ENCODE measurements around the gene P4HB.

P4HB gene

DNA sequence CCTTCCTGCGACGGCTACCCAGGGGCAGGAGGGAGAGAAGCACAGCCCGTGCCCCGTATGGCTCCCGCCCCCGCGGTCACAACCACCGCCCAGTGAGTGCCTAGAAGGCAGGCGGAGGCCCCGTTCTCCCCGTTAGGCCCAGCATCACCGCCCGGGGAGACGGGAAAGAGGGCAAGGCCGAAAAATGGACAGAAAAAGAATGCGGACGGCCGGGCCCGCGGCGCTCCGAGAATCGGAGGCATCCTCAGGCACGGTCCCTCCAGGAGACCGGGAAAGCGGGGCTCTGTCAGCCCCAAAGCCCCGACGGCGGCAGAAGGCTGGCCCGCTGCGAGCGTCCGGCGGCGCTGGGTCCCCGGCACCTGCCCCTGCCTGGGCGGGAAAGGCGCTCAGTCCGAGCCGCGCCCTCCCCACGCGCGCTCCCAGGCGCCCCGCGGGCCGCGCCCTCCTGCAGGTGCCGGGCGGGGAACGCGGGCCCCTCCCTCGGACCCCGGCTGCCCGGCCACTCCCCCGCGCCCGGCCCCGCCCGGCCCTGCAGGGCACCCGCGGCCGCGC is 27.7 kb downstream of the P4HB start:
- DNase-seq (ENCODE audit: low read depth in 2 of 2) = peak; percentile 29 to 37

DNA sequence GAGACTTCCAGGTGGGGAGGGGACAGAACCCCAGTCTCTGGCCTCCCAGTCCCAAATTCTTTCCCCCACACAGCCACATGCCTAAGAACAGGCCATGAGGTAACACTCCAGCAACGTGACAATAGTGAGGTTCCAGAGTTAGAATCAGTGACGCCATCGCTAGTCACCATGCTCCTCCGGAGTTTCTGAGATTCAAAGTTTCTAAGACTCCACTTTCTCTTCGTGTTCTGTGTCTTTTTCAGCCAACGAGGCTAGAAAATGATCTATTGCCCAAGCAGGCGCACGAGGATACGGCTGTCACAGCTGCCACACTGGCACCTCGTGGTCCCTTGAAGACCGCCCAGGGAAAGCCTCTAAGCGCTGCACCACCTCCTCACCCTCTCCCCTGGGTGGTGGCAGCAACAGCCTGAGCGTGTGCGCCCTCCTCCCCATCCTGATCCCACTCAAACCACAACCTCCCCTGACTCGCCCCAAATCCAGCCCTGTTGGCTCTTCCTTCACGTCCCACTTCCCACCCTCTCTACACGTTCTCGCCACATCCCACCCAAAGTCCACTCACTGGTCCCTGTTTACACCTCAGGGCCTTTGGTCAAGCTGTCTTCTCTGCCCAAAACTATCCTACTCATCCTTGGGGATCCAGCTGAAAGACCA is 28.3 kb downstream of the P4HB start:
- DNase-seq (ENCODE audit: low read depth in 2 of 2) = peak; percentile 20 to 26

DNA sequence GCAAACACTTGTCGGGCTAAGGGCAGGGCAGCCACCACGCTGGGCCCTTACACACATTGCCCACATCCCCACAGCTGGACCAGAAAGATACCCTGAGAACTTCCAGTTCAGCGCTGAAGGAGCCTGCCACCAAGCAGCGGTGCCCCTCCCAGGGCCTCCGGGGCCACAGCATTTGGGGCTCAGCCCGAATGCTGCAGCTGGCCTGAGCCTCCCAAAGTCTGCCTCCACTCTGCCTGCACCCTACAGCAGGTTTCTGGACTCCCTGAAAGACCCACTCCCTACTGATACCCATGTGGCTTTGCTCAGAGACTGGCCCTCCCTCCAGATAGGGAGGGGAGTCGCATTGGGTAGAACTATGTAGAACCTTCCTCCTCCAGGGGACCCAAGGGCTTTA is 28.8 kb downstream of the P4HB start:
- DNase-seq (ENCODE audit: low read depth in 2 of 2) = no peak

DNA sequence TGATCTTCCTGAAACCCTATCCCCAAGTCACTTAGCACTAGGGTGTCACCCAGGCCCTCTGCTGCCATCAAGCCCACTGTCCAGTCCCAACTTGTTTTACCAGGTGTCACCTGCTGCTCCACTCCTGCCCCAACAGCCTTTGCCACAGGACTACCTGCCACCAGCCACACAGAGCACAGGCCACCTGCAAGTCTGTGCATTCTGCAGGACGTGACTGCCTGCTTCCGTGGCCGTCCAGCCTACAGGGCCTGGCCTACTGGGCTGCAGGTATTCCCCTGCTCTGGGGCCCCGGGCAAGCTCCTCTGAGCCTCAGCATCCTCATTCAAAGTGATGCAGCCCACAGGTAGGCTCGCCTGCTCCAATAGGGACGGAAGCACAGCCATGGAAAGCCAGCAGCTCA is 30.5 kb downstream of the P4HB start:
- no peak for DNase-seq (ENCODE audit: low read depth in 2 of 2)

DNA sequence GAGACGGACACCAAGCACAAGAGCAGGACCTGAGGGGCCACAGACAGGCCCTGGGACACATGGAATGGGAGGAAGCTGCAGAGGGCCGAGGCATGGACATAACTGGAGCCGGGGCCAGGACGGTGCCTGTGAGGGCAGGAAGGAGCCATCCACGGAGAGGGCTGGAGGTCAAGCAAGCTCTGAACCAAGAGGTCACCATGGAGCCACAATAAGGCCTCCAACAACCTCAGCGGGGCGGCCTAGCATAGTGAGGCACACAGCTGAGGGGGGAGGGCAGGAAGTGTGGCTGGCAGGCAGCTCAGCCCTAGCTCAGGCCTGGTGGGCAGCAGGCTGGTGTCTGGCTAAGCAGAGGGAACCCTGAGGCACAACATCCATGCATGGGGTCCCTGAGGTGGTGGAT is 31.7 kb downstream of the P4HB start:
- no peak for DNase-seq (ENCODE audit: low read depth in 2 of 2)

DNA sequence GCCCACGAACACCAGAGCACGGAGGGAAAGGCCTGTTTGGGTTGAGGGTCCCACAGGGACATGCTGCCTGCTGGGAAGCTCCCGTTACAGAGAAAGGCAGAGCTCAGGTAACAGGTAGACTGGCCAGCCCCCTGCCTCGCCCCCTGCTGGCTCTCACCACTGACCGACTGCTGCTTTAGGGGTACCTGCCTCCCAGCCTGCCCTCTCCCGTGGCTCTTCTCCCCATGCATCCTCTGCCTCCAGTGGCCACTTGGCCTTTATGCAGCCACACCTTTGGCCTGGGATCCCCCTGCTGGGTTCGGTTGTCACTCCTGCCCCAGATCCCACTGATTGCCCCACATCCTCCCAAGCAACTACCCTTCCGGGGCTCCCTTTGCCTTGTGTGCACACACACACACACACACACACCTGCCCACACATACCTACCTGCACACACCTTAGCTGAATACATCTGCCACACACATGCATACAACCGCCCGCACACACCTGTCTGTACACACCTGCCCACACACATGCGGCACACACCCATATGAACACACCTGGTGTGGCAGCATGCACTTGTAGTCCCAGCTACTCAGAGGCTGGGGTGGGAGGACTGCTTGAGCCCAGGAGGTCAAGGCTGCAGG is 34.4 kb downstream of the P4HB start:
- no peak for DNase-seq (ENCODE audit: low read depth in 2 of 2)

DNA sequence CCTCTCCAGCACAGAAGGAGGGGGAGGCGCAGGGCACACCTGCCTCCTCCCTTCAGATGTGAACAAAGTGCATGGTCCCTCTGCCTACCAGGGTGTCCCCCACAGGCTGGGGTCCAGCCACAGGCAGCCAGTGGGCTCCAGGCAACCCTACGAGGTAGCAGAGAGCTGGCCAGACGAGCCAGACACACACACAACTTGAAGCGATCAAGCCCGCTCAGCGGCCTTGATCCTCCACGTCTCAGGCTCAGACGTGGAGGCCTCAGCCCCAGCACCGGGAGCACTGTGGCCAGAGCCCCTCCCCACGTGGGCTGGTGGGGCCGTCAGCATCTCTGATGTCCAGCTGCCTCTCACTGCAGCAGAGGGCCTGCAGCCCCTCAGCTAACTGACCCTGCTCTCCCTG is 35.7 kb downstream of the P4HB start:
- DNase-seq (ENCODE audit: low read depth in 2 of 2) = no peak

DNA sequence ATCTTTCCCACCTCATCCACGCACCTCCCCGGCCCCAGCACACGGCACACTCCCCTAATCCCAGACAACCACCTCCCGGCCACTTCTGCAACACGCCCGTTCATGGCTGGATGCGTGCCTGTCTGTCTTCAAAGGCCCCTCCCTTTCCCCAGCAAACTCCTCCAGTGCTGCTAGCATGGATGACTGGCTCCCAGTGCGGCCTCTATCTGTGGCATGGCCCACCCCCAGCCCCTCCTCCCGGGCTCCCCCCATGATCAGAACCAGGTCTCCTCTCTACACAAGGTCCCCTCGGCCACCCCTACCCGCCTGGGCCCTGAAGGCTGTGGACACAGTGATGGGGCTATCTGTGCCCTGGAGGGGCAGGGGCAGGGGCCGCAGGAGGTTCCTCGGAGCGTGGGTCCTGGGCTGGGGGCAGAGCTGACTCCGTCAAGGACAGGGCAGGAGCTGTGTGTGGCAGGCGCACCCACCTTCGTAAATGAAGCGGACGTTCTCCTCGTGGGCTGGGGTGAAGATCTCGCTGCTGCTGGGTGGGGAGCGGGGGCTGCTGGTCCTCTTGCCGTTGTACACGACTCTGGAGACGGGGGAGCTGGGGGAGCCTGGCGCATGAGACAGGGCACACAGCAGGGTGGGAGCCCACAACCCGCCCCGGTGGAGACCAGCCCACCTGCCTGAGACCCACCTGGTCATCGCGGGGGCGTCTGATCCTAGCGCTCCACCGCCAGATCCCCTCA is 36.4 kb downstream of the P4HB start:
- no peak for DNase-seq (ENCODE audit: low read depth in 2 of 2)

DNA sequence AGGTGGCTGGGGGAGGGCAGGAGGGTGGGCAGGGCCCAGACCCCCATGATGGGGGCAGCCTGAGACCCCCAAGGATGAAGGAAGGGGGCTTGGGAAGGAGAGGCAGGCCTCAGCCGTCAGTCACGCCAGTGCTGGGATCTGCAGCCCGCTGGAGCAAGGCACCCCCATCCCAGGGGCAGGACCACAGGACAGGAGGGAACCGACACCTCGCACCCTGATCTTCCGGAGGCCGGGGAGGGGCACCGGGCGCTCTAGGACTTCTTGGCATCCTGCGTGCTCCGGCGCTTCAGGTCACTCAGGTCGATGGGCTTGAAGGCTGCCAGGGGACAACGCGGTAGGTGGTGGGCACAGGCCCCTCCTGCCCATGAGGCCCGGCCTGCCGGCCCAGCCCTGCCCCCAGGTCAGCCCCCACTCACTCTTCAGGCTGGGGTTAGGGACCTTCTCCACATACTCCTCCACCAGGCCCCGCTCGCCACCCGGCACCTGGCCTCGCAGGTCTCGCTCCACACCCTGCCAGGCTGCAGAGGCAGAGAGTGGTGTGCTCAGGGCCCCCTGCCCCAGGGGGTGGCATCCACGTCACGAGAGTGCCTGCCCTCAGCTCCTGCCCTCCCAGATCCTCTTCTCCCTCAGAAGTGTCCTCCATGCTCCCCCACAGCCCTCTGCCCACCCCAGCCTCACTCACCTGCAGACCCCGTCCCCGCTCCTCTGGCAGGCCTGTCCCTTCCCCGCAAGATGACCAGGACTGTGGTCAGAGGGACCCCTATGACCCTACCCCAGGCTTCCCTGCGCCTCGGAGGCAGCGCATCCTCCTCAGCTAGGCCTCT is 37.1 kb downstream of the P4HB start:
- DNase-seq (ENCODE audit: low read depth in 2 of 2) = no peak

DNA sequence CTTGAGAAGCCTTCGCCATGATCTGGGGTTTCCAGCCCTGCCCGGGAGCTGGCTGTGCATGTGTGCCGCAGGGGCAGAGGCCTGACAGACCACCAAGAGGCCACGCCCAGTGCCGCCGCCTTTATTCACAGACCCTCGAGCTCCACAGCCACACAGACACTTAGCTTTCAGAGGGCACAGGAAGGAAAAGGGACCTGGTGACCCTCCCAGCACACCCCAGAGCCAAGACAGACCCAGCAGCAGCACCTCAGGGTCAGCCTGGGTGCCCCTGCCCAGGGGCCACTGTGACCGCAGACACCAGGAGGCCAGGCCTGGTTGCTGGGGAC is 38.1 kb downstream of the P4HB start:
- no peak for DNase-seq (ENCODE audit: low read depth in 2 of 2)

DNA sequence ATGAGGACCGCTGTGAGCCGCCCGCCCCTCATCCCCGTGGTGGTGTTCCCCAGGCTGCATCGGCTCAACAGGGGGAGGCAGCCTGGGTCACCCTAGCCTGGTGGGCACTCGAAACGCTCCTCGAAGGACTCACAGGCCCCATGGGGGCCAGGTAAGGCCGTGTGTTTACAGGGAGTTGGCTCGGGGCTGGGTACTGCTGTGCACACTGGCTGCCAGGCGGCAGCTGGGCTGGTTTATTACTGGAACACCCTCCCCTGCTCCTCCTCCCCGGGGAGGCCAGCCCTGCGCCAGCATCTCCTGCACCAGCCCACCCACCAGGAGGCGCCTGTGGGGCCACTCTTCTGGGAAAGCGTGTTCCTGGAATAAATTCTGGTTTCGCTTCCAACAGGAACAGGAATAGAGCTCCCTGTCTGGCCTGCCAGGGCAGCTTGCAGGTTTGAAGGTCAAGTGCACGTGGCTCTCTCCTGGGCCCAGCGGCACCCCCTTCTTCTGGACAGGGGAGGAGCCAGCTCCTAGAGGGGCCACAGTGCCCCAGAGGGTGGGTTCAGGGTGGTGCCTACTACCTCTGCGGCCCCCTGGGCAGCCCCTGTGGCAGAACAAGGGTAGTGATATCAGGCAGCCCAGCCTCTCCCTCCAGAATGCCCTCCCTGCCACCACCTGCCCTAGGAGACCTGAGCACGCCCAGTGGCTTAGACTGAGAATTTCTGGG is 38.6 kb downstream of the P4HB start:
- no peak for DNase-seq (ENCODE audit: low read depth in 2 of 2)

DNA sequence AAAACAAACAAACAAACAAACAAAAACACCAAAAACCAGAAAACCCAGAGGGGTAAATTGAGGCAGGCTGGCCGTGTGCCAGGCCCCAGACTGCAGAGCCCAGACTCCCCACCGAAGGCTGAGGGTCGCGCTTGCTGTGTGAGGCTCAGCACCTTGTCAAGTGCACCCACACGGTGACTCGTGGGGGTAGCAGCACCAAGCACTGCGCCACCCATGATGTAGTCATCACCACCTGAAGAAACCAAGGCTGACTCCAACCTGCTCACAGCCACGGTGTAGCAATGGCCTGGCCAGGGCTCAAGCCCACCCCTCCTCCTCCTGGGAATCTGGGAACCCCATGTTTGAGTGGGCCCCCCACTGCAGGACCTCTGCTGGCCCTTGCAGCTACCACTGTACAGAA is 39.2 kb downstream of the P4HB start:
- no peak for DNase-seq (ENCODE audit: low read depth in 2 of 2)

DNA sequence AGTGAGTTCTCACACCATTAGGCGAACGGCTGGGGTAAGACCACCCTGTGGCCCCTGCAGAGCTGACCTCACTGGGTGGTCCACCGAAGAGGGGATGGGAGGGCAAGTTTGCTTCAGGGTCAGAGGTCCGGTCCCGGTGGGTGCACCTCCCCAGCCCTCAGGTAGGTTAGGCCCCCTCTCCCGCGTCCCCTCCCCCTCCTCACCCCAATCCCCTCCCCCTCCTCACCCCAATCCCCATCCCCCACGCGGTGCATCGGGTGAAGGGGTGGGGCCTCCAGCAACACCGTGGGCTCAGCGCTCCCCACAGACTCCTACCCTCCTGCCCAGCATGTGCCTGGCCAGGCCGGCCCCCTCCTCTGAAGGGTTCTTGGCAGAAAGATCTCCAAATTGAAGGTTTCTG is 40.6 kb downstream of the P4HB start:
- DNase-seq (ENCODE audit: low read depth in 2 of 2) = no peak

DNA sequence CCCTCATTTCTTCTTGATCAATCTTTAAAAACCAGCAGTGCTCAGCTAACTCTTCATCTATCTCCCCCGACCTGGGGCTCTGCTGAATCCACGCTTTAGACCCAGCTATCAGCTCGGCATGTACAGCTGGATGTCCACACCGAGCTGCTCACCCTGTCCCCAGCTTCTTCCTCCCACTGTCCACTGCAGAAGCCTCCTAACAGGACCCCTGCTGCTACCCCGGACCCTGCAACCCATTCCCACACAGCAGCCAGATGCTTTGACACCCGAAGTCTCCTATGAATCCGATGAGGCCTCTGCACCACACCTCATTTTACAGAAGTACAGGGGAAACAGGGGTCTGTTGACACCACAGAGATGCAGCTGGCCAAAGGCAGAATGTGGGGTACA is 42.6 kb downstream of the P4HB start:
- no peak for DNase-seq (ENCODE audit: low read depth in 2 of 2)

DNA sequence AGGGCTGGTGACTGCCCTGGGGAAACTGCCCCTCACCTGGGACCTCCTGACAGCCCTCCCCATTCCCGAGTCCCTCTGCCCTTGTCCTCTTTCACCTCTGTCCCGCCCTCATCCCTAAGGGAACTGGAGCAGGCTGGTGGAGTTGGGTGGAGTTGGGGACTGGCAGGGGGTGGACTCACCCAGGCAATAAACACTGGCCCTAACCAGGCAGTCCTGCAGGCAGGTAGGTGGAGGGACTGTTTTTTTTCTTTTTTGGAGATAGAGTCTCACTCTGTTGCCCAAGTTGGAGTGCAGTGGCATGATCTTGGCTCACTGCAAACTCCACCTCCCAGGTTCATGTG is 44.7 kb downstream of the P4HB start:
- no peak for DNase-seq (ENCODE audit: low read depth in 2 of 2)

DNA sequence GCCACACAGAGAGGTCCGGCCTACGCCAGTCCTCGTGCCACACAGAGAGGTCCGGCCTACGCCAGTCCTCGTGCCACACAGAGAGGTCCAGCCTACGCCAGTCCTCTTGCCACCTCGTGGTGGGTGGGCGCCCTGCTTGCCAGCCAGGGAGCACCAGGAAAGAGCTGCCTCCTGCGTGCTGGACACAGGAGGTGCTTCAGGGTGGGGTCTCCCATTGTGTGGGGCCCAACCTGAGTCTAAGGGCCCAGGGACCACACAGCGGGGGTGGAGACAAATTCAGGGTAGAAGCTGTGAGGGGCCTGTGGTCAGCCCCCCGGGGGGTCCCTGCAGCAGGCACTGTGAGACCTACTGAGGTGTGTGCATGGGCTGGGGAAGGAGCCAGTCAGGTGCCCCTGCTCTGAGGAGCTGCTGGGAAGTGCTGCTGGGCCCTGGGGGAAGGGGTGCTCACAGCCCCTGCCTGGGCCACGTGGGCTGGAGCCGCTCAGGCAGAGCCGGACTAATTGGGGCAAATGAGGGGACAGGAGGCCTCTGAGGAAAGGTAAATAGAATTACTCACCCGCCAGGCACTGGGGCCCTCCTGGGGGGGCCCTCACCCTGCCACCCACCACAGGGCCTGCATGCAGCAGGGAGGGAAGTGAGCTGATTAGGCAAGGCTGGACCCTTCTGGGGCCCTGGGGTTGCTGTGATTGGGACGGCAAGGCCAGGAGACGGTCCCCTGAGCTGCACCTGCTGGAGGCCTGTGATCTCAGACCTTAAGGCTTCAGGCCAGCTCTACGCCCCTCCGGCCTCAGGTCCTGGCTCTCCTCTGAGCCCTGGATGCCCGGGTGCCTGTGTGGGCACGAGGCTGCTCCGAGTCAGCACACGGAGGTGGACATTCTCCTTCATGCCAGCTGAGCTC is 45.3 kb downstream of the P4HB start:
- DNase-seq (ENCODE audit: low read depth in 2 of 2) = no peak

DNA sequence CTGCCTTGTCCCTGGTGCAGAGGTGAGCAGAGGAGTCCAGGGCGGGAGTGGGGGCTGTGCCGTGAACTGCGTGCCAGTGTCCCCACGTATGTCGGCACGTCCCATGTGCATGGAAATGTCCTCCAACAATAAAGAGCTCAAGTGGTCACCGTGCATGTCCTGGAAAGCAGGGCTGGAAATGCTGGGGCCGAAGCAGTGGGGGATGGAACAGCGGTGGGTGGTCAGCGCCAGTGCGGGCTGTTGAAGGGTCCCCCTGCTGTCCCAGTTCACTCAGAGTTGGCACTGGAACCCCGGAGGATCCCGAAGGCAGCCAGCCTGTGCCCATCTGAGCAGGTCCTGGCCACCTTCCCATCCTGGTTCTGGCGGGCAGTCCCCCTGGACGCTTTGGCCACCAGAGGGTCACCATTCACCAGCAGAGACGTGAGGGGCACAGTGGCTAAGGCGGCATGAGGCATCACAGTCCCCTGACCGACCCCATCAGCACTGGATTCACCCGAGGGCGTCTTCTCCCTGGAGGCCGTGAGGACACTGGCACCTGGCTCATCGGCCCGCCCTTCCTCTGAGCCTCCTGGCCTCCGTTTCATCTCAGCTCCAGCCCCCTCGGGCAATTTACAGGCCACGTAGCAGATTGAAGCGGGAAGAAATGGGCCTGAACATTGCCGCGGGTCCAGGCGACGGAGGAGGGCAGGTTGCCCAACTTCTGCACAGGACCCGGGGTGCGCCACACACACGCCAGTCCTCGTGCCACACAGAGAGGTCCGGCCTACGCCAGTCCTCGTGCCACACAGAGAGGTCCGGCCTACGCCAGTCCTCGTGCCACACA is 46.3 kb downstream of the P4HB start:
- no peak for DNase-seq (ENCODE audit: low read depth in 2 of 2)

DNA sequence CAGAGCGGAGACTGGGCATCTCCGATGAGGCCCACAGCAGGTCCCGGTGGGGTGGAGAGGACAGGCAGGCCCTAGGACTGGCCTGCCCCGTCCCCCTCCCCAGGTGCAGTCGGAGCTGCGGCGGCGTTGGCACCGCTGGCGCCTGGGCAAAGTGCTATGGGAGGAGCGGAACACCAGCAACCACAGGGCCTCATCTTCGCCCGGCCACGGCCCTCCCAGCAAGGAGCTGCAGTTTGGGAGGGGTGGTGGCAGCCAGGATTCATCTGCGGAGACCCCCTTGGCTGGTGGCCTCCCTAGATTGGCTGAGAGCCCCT is 47.0 kb downstream of the P4HB start:
- DNase-seq (ENCODE audit: low read depth in 2 of 2) = no peak

DNA sequence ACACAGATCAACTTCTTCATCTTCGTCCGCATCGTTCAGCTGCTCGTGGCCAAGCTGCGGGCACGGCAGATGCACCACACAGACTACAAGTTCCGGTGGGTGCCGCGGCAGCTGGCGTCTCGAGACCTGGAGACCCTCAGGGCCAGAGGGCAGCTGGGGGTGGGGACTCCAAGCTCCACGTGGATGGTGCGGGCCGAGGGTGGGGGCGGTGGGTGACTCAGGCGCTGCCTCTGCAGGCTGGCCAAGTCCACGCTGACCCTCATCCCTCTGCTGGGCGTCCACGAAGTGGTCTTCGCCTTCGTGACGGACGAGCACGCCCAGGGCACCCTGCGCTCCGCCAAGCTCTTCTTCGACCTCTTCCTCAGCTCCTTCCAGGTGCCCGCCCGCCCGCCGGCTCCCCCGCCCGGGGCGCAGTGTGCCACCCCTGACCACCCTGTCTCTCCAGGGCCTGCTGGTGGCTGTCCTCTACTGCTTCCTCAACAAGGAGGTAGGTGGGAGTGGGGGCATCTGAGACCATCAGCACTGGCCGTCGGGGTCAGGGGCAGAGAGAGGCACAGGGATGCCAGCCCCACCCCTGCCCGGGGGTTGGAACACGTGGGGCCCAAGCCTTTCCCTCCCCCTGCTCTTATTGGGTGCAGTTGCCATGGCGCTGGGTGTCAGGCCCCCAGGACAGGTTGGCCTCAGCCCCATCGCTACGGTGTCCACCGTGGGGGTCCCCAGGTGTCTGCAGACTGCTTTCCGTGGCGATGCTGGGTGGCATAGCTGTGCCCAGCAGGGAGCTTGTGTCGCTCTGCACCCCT is 47.6 kb downstream of the P4HB start:
- DNase-seq (ENCODE audit: low read depth in 2 of 2) = no peak

All from activated CD4-positive, alpha-beta T cell treated with anti-CD3 and anti-CD28 coated beads for 24 hours (primary cell).